Liver (tissue), 9 donors: ENCODE results near the gene CRB1. TPM values are rescaled to one million over a fixed set of nuclear protein-coding genes. Genes with fewer than 3 reads are reported as not detected.

ENCODE experiments used
- DNase-seq: peaks from one replicate; pipeline ENCODE4 v3.0.0-alpha.2; 2017; ENCODE audit warnings: low spot score
- H3K27ac ChIP-seq, 2 donors: one replicate each; pipeline ENCODE4 v1.7.0; 2013; ENCODE audit warnings: inconsistent platforms in 2 of 2, low read length in 2 of 2, control low read depth in 1 of 2, low read depth in 1 of 2, mild to moderate bottlenecking in 1 of 2
- H3K27me3 ChIP-seq, 4 donors: one replicate each; pipeline versions ENCODE4 v1.6.1 to v1.7.0; 2013; ENCODE audit warnings: low read length in 3 of 4, inconsistent platforms in 1 of 4, mild to moderate bottlenecking in 1 of 4, moderate library complexity in 1 of 4; ENCODE audit not compliant: control insufficient read depth in 4 of 4, insufficient read depth in 4 of 4
- H3K36me3 ChIP-seq, 4 donors: one replicate each; pipeline versions ENCODE4 v1.6.1 to v1.7.0; 2013; ENCODE audit warnings: low read length in 3 of 4, mild to moderate bottlenecking in 3 of 4, low read depth in 1 of 4, moderate library complexity in 1 of 4; ENCODE audit not compliant: control insufficient read depth in 4 of 4, insufficient read depth in 3 of 4
- H3K4me1 ChIP-seq, 4 donors: one replicate each; pipeline versions ENCODE4 v1.6.1 to v1.7.0; 2013; ENCODE audit warnings: low read length in 3 of 4, mild to moderate bottlenecking in 3 of 4, moderate library complexity in 1 of 4; ENCODE audit not compliant: control insufficient read depth in 4 of 4, insufficient read depth in 4 of 4
- H3K4me3 ChIP-seq, 3 donors: one replicate each; pipeline versions ENCODE4 v1.6.1 to v1.7.0; 2013; ENCODE audit warnings: low read length in 3 of 3, control low read depth in 1 of 3, low read depth in 1 of 3, mild to moderate bottlenecking in 1 of 3
- H3K9ac ChIP-seq, 2 donors: one replicate each; pipeline ENCODE4 v1.7.0; 2013; ENCODE audit warnings: low read length in 2 of 2, mild to moderate bottlenecking in 2 of 2, moderate library complexity in 2 of 2, control low read depth in 1 of 2, low read depth in 1 of 2
- H3K9me3 ChIP-seq, 4 donors: one replicate each; pipeline versions ENCODE4 v1.6.1 to v1.7.0; 2013; ENCODE audit warnings: low read length in 3 of 4; ENCODE audit not compliant: control insufficient read depth in 4 of 4
- EGR1 ChIP-seq, 2 donors: IDR thresholded peaks; 2 replicates each; pipeline ENCODE4 v1.6.1; 2016 to 2018; ENCODE audit warnings: antibody characterized with exemption in 2 of 2, low read depth in 2 of 2
- FOXA1 ChIP-seq: IDR thresholded peaks from 2 replicates; pipeline ENCODE4 v1.6.1; 2016; ENCODE audit warnings: antibody characterized with exemption
- FOXA2 ChIP-seq: IDR thresholded peaks from 2 replicates; pipeline ENCODE4 v1.6.1; 2016; ENCODE audit warnings: antibody characterized with exemption
- GABPA ChIP-seq, 2 donors: IDR thresholded peaks in 1 of 2; conservative IDR thresholded peaks in 1 of 2; 2 replicates each; pipeline ENCODE4 v1.6.1; 2016; ENCODE audit warnings: antibody characterized with exemption in 2 of 2, mild to moderate bottlenecking in 1 of 2, moderate library complexity in 1 of 2
- HNF4A ChIP-seq, 2 donors: conservative IDR thresholded peaks; 2 replicates each; pipeline ENCODE4 v1.6.1; 2016; ENCODE audit warnings: antibody characterized with exemption in 2 of 2, mild to moderate bottlenecking in 2 of 2
- HNF4G ChIP-seq: IDR thresholded peaks from 2 replicates; pipeline ENCODE4 v1.6.1; 2016; ENCODE audit warnings: antibody characterized with exemption
- JUND ChIP-seq, 2 donors: IDR thresholded peaks; 2 replicates each; pipeline ENCODE4 v1.6.1; 2016; ENCODE audit warnings: antibody characterized with exemption in 2 of 2
- NR2F2 ChIP-seq: IDR thresholded peaks from 2 replicates; pipeline ENCODE4 v1.6.1; 2016; ENCODE audit warnings: antibody characterized with exemption
- RAD21 ChIP-seq, 2 donors: IDR thresholded peaks; 2 replicates each; pipeline ENCODE4 v1.6.1; 2016; ENCODE audit warnings: antibody characterized with exemption in 2 of 2, mild to moderate bottlenecking in 2 of 2
- RXRA ChIP-seq, 2 donors: IDR thresholded peaks; 2 replicates each; pipeline ENCODE4 v1.6.1; 2017 to 2018; ENCODE audit warnings: antibody characterized with exemption in 2 of 2, mild to moderate bottlenecking in 1 of 2
- SP1 ChIP-seq: IDR thresholded peaks from 2 replicates; pipeline ENCODE4 v1.6.1; 2018; ENCODE audit warnings: antibody characterized with exemption, mild to moderate bottlenecking
- TAF1 ChIP-seq: conservative IDR thresholded peaks from 2 replicates; pipeline ENCODE4 v1.6.1; 2016; ENCODE audit warnings: antibody characterized with exemption, mild to moderate bottlenecking
- YY1 ChIP-seq: IDR thresholded peaks from 2 replicates; pipeline ENCODE4 v1.6.1; 2016; ENCODE audit warnings: antibody characterized with exemption, mild to moderate bottlenecking
- WGBS: extraction: QIAGEN DNeasy Blood & Tissue Kit; methylation state at CpG from one replicate; pipeline ENCODE4 v1.1.7; 2013; 5-methylcytosine and 5-hydroxymethylcytosine counted together
- polyA plus RNA-seq, 2 donors: library from polyadenylated mRNA; stranded (reverse) in 1 of 2; unstranded in 1 of 2; fragments of 200-250 nt in 1 of 2; fragments of >200 nt in 1 of 2; fragmentation: Nextera tagmentation in 1 of 2; extraction: Ambion mirVana in 1 of 2; gene quantifications; one replicate each; pipeline versions ENCODE4 v1.2.1 to v1.2.3, GENCODE V29; 2013 to 2015
- total RNA-seq, 2 donors: library from RNA; depleted of rRNA; stranded (reverse); fragments of >200 nt; gene quantifications; one replicate each; pipeline ENCODE4 v1.2.3, GENCODE V29; 2014
- TF ChIP-seq, protein P1 (sequence below): IDR thresholded peaks from 2 replicates; pipeline ENCODE4 v1.6.1; 2016; ENCODE audit warnings: antibody characterized with exemption
- TF ChIP-seq, protein P2 (sequence below): fragments of 150-350 bp; IDR thresholded peaks from 2 replicates; pipeline ENCODE4 v1.5.1; 2017; ENCODE audit warnings: improper control_type of control experiment, low read depth, low read length; ENCODE audit not compliant: missing input control
- TF ChIP-seq, protein P3 (sequence below): IDR thresholded peaks from 2 replicates; pipeline ENCODE4 v1.6.1; 2016; ENCODE audit warnings: antibody characterized with exemption, mild to moderate bottlenecking
- TF ChIP-seq, protein P4 (sequence below): IDR thresholded peaks from 2 replicates; pipeline ENCODE4 v1.6.1; 2016; ENCODE audit warnings: antibody characterized with exemption
- TF ChIP-seq, protein P5 (sequence below): IDR thresholded peaks from 2 replicates; pipeline ENCODE4 v1.6.1; 2016; ENCODE audit warnings: antibody characterized with exemption
- donor health status: healthy.
- donor health status: healthy.
- donor health status: healthy.
- donor health status: healthy.
- donor health status: healthy.

Gene CRB1
- total and polyA plus RNA-seq, 4 donors = 5.1 TPM; not detected in 3

DNA sequence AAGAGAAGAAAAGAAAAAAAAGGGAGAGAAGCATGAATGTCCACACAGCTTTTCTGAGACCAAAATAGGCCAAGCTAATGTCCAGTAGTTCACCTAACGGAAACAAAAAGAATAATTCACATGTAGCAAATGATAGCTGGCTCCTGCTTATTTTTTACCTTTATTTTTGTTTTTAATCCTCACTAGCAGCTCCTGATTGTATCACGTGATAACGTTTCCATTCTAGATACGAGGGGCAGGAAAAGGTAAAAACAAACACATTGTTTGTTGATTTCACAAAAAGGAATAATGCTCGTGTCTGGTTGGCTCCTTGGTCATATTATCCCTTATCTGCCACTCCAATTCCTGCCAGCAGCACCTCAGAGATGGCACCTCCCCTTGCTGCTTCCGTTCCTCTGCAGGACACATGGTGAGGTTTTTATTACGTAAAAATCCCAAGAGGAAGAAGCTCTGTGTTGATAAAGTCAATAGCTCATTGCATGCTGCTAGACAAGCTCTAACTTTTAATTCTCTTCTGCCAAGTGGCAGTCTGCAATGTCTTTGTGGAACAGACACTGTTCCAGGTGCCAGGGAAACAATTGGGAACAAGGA is 201.7 kb downstream of the CRB1 start:
- TF ChIP-seq, protein P1, sequence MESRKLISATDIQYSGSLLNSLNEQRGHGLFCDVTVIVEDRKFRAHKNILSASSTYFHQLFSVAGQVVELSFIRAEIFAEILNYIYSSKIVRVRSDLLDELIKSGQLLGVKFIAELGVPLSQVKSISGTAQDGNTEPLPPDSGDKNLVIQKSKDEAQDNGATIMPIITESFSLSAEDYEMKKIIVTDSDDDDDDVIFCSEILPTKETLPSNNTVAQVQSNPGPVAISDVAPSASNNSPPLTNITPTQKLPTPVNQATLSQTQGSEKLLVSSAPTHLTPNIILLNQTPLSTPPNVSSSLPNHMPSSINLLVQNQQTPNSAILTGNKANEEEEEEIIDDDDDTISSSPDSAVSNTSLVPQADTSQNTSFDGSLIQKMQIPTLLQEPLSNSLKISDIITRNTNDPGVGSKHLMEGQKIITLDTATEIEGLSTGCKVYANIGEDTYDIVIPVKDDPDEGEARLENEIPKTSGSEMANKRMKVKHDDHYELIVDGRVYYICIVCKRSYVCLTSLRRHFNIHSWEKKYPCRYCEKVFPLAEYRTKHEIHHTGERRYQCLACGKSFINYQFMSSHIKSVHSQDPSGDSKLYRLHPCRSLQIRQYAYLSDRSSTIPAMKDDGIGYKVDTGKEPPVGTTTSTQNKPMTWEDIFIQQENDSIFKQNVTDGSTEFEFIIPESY = no peak
- TF ChIP-seq, protein P2, sequence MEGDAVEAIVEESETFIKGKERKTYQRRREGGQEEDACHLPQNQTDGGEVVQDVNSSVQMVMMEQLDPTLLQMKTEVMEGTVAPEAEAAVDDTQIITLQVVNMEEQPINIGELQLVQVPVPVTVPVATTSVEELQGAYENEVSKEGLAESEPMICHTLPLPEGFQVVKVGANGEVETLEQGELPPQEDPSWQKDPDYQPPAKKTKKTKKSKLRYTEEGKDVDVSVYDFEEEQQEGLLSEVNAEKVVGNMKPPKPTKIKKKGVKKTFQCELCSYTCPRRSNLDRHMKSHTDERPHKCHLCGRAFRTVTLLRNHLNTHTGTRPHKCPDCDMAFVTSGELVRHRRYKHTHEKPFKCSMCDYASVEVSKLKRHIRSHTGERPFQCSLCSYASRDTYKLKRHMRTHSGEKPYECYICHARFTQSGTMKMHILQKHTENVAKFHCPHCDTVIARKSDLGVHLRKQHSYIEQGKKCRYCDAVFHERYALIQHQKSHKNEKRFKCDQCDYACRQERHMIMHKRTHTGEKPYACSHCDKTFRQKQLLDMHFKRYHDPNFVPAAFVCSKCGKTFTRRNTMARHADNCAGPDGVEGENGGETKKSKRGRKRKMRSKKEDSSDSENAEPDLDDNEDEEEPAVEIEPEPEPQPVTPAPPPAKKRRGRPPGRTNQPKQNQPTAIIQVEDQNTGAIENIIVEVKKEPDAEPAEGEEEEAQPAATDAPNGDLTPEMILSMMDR = no peak
- TF ChIP-seq, protein P3, sequence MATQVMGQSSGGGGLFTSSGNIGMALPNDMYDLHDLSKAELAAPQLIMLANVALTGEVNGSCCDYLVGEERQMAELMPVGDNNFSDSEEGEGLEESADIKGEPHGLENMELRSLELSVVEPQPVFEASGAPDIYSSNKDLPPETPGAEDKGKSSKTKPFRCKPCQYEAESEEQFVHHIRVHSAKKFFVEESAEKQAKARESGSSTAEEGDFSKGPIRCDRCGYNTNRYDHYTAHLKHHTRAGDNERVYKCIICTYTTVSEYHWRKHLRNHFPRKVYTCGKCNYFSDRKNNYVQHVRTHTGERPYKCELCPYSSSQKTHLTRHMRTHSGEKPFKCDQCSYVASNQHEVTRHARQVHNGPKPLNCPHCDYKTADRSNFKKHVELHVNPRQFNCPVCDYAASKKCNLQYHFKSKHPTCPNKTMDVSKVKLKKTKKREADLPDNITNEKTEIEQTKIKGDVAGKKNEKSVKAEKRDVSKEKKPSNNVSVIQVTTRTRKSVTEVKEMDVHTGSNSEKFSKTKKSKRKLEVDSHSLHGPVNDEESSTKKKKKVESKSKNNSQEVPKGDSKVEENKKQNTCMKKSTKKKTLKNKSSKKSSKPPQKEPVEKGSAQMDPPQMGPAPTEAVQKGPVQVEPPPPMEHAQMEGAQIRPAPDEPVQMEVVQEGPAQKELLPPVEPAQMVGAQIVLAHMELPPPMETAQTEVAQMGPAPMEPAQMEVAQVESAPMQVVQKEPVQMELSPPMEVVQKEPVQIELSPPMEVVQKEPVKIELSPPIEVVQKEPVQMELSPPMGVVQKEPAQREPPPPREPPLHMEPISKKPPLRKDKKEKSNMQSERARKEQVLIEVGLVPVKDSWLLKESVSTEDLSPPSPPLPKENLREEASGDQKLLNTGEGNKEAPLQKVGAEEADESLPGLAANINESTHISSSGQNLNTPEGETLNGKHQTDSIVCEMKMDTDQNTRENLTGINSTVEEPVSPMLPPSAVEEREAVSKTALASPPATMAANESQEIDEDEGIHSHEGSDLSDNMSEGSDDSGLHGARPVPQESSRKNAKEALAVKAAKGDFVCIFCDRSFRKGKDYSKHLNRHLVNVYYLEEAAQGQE = no peak
- TF ChIP-seq NR2F2 = no peak
- no peak for TF ChIP-seq JUND (IDR thresholded peaks at IDR 0.05)
- TF ChIP-seq, protein P4, sequence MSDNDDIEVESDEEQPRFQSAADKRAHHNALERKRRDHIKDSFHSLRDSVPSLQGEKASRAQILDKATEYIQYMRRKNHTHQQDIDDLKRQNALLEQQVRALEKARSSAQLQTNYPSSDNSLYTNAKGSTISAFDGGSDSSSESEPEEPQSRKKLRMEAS = no peak
- no peak for TF ChIP-seq FOXA1
- TF ChIP-seq EGR1 (IDR thresholded peaks at IDR 0.05; ENCODE audit: low read depth in 2 of 2) = no peak
- TF ChIP-seq, protein P5, sequence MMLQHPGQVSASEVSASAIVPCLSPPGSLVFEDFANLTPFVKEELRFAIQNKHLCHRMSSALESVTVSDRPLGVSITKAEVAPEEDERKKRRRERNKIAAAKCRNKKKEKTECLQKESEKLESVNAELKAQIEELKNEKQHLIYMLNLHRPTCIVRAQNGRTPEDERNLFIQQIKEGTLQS = no peak
- TF ChIP-seq GABPA (IDR thresholded peaks at IDR 0.05 in 1 of 2, conservative IDR thresholded peaks at IDR 0.05 in 1 of 2) = no peak
- no peak for TF ChIP-seq SP1
- TF ChIP-seq RXRA (IDR thresholded peaks at IDR 0.05) = no peak
- TF ChIP-seq YY1 = no peak
- TF ChIP-seq HNF4G = no peak
- no peak for TF ChIP-seq FOXA2
- no peak for TF ChIP-seq HNF4A (conservative IDR thresholded peaks at IDR 0.05)
- no peak for TF ChIP-seq TAF1
- no peak for TF ChIP-seq RAD21 (IDR thresholded peaks at IDR 0.05)
- H3K27me3 ChIP-seq = no peaks in the 10 kb centered on the region
- H3K4me3 ChIP-seq = no peak overlapping the region
- DNase-seq = no peak
- no peaks in the 10 kb centered on the region for H3K4me1 ChIP-seq
- H3K9me3 ChIP-seq = no peaks in the 10 kb centered on the region
- no peak overlapping the region for H3K27ac ChIP-seq
- WGBS = 51% methylated on average over 7 of the region's 7 CpGs
- no peak overlapping the region for H3K9ac ChIP-seq
- no peaks in the 10 kb centered on the region for H3K36me3 ChIP-seq
